ENCODE measurements around the gene CFAP157. TPM values are rescaled to one million over a fixed set of nuclear protein-coding genes. Genes with fewer than 3 reads are reported as not detected.

The CFAP157 gene
- total RNA-seq, 2 donors from 2014 or later, result 0.27 to 0.28 TPM

- TF ChIP-seq, protein P1, sequence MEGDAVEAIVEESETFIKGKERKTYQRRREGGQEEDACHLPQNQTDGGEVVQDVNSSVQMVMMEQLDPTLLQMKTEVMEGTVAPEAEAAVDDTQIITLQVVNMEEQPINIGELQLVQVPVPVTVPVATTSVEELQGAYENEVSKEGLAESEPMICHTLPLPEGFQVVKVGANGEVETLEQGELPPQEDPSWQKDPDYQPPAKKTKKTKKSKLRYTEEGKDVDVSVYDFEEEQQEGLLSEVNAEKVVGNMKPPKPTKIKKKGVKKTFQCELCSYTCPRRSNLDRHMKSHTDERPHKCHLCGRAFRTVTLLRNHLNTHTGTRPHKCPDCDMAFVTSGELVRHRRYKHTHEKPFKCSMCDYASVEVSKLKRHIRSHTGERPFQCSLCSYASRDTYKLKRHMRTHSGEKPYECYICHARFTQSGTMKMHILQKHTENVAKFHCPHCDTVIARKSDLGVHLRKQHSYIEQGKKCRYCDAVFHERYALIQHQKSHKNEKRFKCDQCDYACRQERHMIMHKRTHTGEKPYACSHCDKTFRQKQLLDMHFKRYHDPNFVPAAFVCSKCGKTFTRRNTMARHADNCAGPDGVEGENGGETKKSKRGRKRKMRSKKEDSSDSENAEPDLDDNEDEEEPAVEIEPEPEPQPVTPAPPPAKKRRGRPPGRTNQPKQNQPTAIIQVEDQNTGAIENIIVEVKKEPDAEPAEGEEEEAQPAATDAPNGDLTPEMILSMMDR (IDR thresholded peaks at IDR 0.05), result no peak
- no peak overlapping the region for H3K27ac ChIP-seq
- H3K4me1 ChIP-seq (ENCODE audit: control insufficient read depth in 1 of 2, low read depth in 2 of 2), result no peaks in the 10 kb centered on the region
- no peak for ATAC-seq (ENCODE audit: insufficient number of reproducible peaks, low FRiP score, low read depth)
- no peak for DNase-seq (ENCODE audit: low spot score)
- no peak overlapping the region for H3K4me3 ChIP-seq
- no peaks in the 10 kb centered on the region for H3K27me3 ChIP-seq (replicated peaks; ENCODE audit: insufficient read depth)
- H3K36me3 ChIP-seq, result peaks cover 37% of the 10 kb centered on the region
- H3K9me3 ChIP-seq, result no peaks in the 10 kb centered on the region
Measured at GRCh38 chr9:127679506-127679905, 27.3 kb upstream of the CFAP157 start.

DNA sequence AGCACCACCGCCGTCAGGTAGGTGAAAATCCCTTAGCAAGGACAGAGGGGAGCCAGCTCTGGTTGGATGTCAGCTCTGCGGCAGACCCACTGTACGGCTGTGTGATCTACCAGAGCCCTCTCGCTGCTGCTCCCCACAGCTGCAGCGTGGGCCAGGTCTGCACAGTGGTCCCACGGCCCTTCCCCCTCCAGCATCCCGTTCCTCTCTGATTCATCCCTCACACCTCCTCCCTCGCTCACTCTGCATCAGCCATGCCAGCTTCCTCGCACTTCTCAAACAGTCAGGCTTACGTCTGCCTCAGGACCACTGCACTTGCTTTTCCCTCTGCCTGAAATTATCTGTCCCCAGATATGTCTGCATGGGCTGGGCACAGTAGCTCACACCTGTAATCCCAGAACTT is 26.6 kb upstream of the CFAP157 start:
- ATAC-seq (ENCODE audit: insufficient number of reproducible peaks, low FRiP score, low read depth), result no peak
- peaks cover 37% of the 10 kb centered on the region for H3K36me3 ChIP-seq

DNA sequence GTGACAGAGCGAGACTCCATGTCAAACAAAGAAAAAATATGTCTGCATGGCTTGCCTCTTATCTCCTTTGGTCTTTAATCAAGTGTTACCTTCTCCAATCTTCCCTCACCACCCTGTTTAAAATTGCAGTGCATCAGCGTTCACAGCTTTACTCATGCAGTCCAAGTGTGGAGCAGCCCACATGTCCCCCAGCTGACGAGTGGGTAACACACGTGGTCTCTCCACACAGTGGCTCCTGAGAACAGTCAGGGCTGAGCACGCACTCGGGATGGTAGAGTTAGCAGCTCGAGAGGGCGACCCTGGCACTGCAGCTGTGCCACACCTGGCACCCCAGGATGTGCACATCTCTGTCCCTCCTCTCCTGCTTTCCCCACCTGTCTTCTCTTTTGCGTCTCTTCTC is 25.9 kb upstream of the CFAP157 start:
- Histone ChIP-seq H3K27ac (no peak overlapping the region), H3K9me3 (no peaks in the 10 kb centered on the region), H3K36me3 (peaks cover 34% of the 10 kb centered on the region), H3K4me3 (no peak overlapping the region), H3K4me1 (ENCODE audit: control insufficient read depth in 1 of 2, low read depth in 2 of 2) (no peaks in the 10 kb centered on the region), H3K27me3 (replicated peaks; ENCODE audit: insufficient read depth) (no peaks in the 10 kb centered on the region)
- DNase-seq (ENCODE audit: low spot score) (no peak), ATAC-seq (ENCODE audit: insufficient number of reproducible peaks, low FRiP score, low read depth) (no peak)
- TF ChIP-seq, protein P1 (IDR thresholded peaks at IDR 0.05), result no peak

More for the DNA sequence above, 26.6 kb upstream of the CFAP157 start:
- TF ChIP-seq, protein P1 (IDR thresholded peaks at IDR 0.05), result no peak
- no peaks in the 10 kb centered on the region for H3K4me1 ChIP-seq (ENCODE audit: control insufficient read depth in 1 of 2, low read depth in 2 of 2)
- H3K27me3 ChIP-seq (replicated peaks; ENCODE audit: insufficient read depth), result no peaks in the 10 kb centered on the region
- H3K4me3 ChIP-seq, result no peak overlapping the region
- no peak overlapping the region for H3K27ac ChIP-seq
- DNase-seq (ENCODE audit: low spot score), result no peak
- no peaks in the 10 kb centered on the region for H3K9me3 ChIP-seq

DNA sequence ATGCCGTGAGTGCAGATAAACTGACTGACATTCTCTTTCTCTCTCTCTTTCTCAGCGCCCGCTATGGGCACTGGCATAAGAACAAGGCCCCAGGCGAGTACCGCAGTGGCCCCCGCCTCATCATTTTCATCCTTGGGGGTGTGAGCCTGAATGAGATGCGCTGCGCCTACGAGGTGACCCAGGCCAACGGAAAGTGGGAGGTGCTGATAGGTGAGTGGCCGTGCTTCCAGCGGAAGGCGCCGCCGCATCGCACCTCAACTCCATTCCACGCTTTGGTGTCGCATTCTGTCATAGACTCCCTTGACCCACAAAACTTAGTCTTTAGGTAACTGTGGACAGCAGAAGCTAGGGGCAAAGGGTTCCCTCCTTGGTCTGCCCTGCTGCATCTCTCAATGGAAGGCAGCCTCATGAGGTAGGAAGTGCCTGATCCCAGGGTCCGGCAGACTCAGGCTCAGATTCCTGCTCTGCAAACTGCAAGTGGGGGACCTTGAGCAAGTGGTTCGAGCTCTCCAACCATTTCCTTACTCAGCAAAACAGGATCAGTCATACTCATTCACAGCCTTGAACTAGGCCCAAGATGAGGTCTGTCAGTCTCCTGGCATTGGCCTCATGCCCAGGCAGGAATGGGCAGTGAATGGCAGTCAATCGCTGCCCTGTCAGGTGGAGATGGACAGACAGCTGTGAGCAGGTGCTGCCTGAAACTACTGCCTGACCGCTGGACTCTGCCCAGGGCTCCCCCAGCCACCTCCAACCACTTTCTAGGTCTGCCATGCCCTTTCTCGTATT is 24.2 kb upstream of the CFAP157 start:
- Histone ChIP-seq H3K4me3 (no peak overlapping the region), H3K9me3 (no peaks in the 10 kb centered on the region), H3K27me3 (replicated peaks; ENCODE audit: insufficient read depth) (no peaks in the 10 kb centered on the region), H3K4me1 (ENCODE audit: control insufficient read depth in 1 of 2, low read depth in 2 of 2) (no peaks in the 10 kb centered on the region), H3K27ac (no peak overlapping the region), H3K36me3 (peaks cover 27% of the 10 kb centered on the region)
- TF ChIP-seq, protein P1 (IDR thresholded peaks at IDR 0.05), result no peak
- DNase-seq (ENCODE audit: low spot score), result no peak
- ATAC-seq (ENCODE audit: insufficient number of reproducible peaks, low FRiP score, low read depth), result no peak

- H3K4me1 ChIP-seq (ENCODE audit: control insufficient read depth in 1 of 2, low read depth in 2 of 2), result no peaks in the 10 kb centered on the region
- ATAC-seq (ENCODE audit: insufficient number of reproducible peaks, low FRiP score, low read depth), result no peak
- no peaks in the 10 kb centered on the region for H3K9me3 ChIP-seq
- TF ChIP-seq, protein P1 (IDR thresholded peaks at IDR 0.05), result no peak
- no peak overlapping the region for H3K4me3 ChIP-seq
- no peak overlapping the region for H3K27ac ChIP-seq
- DNase-seq (ENCODE audit: low spot score), result no peak
- H3K27me3 ChIP-seq (replicated peaks; ENCODE audit: insufficient read depth), result no peaks in the 10 kb centered on the region
- peaks cover 19% of the 10 kb centered on the region for H3K36me3 ChIP-seq
Measured at GRCh38 chr9:127683723-127684122, 23.1 kb upstream of the CFAP157 start.
